ENCODE measurements around the gene ARFGAP2.

Gene ARFGAP2

GRCh38 chr11:47147250-47147649, 29.4 kb downstream of the ARFGAP2 start:
- no peak for DNase-seq

- DNase-seq, result no peak
Observed at GRCh38 chr11:47144541-47144940, 32.1 kb downstream of the ARFGAP2 start.

DNA sequence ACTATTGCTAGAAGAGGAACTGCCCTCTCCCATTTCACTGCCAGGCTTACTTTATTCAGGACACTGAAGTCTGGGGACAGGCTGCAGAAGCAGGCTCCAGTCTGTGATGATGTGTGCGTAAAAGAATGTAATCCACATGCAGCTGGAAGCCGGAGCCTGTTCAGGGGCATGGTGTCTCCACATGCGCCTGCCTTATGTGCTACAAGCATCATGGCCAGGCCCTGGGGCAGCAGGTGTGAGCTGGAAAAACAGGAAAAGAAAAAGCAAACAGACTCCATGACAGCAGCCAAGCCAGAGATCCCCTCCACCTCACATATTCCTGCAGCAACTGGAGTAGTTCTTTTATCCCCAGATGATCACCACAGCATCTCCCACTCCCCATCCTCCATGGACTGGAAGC, 33.4 kb downstream of the ARFGAP2 start:
- DNase-seq, result no peak

- DNase-seq, result no peak
Observed at GRCh38 chr11:47139878-47140277, 36.8 kb downstream of the ARFGAP2 start.

DNA sequence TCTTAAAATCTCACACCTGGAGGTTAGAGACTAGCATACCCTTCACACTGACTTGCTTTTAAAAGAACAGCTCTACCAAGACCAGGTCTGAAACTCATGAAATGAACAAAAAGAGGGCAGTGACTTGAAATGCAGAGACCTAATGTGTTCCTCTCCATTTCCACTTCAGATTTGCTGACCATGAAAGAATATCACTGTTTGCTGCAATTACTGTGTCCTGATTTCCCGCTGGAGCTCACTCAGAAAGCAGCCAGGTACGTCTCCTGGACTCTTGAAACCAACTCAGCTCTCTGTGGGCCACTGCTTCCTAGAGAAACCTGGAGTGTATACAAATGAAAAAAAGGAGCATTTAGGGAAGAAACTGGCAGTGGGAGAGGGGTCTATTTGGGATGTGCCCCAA, 39.2 kb downstream of the ARFGAP2 start:
- no peak for DNase-seq

DNA sequence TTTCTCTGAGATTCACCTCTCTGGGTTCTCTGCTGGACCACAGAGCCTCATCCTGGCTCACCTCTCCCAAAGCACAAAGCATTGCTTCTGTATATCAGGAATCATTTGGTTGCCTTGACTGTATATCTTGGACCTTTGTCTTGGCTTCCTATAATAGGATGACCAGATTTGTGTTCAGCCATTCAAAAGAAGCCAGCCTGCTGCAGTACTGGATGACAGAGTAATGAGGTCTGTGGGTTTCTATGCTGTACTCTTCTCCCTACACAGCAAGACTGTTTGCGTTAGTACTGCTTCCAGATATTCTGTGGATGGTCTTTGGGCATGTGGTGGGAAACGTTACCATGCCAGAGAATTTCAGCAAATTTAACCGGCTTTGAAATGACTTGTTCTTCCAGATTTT, 39.8 kb downstream of the ARFGAP2 start:
- DNase-seq, result no peak

- DNase-seq, result no peak
Observed at GRCh38 chr11:47136327-47136726, 40.4 kb downstream of the ARFGAP2 start.

DNA sequence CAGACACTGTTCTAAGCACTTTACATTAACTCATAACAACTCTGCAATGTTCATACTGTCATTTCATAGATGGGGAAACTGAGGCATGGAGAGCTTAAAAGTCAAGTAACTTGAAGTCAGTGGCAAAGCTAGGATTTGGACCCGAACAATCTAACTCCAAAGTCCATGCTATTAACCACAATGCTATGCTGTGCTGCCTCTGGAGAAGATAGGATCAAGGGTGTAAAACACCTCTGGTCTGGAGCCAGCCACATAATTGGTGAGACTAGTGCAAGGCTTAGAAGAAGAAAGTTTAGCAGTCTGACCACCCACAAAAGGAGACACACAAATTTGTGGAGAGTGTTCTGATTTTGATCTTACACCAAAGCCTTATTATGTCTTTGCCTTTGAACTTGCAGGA, 43.7 kb downstream of the ARFGAP2 start:
- no peak for DNase-seq

DNA sequence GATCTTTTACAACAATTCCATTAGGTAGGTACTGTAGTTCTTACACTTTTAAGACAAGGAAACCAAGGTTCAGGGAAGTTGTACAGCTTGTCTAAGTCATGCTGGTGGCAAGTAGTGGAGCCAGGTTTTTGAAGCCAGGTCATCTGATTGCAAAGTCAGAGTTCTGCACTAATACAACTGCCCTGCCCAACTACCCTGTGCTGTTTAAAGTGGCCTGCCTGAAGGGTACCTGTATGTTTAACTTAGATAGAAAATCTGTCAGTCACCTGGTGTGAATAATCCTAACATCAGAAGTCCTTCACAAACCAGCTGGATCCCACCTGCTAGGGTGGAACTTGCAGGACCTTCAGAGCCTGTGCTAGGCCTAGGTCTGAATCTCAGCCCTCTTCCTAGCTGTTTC, 44.2 kb downstream of the ARFGAP2 start:
- DNase-seq, result no peak

- no peak for DNase-seq
Observed at GRCh38 chr11:47131136-47131535, 45.5 kb downstream of the ARFGAP2 start.

- DNase-seq, result no peak
Observed at GRCh38 chr11:47130543-47130942, 46.1 kb downstream of the ARFGAP2 start.

DNA sequence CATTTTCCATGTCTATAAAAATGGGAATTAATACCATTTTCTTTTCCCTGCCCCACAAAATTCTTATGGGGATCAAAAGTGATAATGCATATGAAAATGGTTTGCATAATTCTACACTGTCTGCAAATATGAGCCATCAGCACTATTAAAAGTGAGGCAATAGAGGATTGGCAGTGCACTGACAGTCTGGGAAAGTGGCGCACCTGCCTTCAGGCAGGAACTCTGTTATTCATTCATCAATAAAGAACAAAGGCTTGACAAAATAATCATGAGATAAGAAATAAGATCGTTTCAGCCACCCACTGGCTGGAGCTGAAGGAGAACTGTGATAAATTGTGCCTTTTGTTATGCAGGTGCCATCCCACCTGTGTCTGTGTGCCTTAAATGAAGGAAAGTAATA, 49.5 kb downstream of the ARFGAP2 start:
- DNase-seq, result no peak

GRCh38 chr11:47125083-47125482, 51.6 kb downstream of the ARFGAP2 start:
- no peak for DNase-seq

- DNase-seq, result no peak
Observed at GRCh38 chr11:47124675-47125074, 52.0 kb downstream of the ARFGAP2 start.

GRCh38 chr11:47123094-47123493, 53.6 kb downstream of the ARFGAP2 start:
- no peak for DNase-seq

DNA sequence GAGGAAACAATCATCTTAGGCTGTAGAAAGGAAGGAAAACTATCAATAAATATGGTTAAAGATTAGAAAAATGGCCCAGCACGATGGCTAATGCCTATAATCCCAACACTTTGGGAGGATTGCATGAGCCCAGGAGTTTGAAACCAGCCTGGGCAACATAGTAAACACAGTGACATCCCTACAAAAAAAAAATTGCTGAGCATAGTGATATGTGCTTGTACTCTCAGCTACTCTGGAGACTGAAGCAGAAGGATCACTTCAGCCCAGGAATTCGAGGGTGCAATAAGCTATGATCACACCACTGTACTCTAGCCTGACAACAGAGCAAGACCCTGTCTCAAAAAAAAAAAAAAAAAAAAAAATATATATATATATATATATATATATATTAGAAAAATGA, 54.9 kb downstream of the ARFGAP2 start:
- DNase-seq, result no peak

- no peak for DNase-seq
Observed at GRCh38 chr11:47121056-47121455, 55.6 kb downstream of the ARFGAP2 start.

- DNase-seq, result peak; percentile 58
Observed at GRCh38 chr11:47118958-47119688, 57.6 kb downstream of the ARFGAP2 start.
